ENCODE data around the gene DNAJC15.

- TF ChIP-seq, protein P1, sequence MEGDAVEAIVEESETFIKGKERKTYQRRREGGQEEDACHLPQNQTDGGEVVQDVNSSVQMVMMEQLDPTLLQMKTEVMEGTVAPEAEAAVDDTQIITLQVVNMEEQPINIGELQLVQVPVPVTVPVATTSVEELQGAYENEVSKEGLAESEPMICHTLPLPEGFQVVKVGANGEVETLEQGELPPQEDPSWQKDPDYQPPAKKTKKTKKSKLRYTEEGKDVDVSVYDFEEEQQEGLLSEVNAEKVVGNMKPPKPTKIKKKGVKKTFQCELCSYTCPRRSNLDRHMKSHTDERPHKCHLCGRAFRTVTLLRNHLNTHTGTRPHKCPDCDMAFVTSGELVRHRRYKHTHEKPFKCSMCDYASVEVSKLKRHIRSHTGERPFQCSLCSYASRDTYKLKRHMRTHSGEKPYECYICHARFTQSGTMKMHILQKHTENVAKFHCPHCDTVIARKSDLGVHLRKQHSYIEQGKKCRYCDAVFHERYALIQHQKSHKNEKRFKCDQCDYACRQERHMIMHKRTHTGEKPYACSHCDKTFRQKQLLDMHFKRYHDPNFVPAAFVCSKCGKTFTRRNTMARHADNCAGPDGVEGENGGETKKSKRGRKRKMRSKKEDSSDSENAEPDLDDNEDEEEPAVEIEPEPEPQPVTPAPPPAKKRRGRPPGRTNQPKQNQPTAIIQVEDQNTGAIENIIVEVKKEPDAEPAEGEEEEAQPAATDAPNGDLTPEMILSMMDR (IDR thresholded peaks at IDR 0.05): no peak
- TF ChIP-seq POLR2AphosphoS5 (IDR thresholded peaks at IDR 0.05; ENCODE audit: insufficient read depth in 1 of 2, low read depth in 1 of 2) (peak in 1 of 2 donors; percentile 76), POLR2A (IDR thresholded peaks at IDR 0.05) (no peak)
Measured at GRCh38 chr13:43023289-43023963, at the start of gene DNAJC15.
